Measurements from ENCODE around the gene MGAT5.
"Not testable (repeated sequence)": the region's sequence is repeated elsewhere in the genome, so short reads cannot be mapped to it uniquely, and the experiment has no call there.

The MGAT5 gene

DNA sequence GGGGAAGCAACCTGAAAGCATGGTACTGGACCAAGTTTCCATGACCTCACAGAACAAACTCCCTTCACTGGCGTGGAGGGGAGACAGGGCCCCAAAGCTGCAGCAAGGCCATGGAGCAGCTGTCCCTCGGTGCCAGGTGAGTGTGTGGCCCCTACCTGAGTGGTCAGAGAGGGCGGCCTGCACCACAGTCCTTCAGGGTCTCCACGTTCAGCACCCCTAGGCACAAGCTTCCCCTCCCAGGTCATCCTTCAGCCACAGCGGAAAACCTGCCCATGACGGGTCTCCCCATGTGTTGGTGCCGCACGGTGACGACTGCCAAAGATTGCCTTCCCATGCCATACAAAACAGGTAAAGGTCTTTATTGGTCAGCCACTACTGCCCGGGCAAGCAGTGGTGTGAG, 201.6 kb downstream of the MGAT5 start:
- DNase-seq = no peak

DNA sequence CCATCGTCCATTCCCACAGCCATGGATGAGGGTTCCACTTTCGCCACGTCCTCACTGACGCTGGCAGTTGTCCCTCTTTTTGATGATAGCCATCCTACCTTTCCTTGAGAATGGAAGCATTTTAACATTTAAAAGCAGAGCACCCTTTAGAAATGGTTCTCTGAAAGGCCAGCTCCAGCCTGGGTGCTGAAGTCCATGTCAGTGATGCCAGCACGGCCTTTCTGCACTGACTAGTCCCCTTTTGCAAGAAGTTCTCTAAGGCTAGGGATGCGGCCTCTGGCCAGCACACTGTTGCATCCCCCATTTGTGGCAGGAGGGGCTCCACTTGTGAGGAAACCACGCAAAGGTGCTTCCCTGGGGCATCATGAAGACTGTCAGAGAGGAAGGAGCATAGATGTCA, 203.5 kb downstream of the MGAT5 start:
- DNase-seq = no peak

DNA sequence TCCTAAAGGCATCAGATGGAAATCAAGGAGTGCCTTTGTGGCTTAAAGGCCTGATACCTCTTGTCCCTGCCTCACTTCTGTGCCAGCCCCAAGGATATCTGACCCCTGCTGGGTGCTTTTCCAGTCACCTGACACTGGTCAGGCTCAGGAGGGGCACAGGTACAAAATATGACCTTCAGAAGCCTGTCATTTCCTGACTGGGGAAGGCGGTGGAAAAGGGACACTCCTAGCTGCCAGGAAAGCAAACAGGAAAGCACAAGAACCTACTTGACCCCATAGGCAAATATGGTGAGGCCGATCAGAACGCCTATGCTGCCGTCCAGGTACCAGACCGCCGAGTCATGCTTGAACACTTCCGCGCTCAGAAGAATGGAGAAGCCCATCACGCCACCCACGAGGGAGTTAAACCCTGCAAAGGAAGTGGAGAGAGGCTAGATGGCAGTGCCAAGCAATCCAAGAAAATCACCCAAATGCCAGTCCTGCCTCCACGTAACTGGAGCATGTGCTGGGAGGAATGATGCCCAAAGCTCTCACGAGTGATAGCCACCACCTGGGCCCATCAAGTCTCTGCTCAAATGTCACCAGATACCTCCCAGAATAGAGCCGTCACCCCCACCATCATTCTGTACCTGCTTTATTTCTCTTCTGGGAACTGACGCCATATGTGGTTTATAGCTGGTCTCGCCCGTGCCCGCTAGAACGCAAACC, 204.0 kb downstream of the MGAT5 start:
- DNase-seq = no peak

DNA sequence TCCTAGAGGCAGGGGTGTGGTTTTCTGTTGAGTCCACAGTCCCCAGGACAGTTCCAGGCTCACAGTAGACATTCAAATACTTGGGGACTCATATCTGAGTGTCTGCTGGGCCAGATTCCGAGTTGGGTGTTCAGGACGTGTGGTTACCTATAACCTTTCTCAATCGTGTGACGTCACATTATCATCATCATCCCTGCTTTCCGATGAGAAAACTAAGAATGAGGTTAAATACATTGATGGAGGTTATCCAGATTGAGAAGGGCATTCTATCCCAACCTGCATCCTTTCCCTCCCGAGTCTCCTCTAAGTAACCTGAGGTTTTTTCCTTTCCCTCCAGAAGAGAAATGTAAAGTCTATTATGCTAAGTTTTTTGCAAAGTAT, 204.6 kb downstream of the MGAT5 start:
- DNase-seq = no peak

DNA sequence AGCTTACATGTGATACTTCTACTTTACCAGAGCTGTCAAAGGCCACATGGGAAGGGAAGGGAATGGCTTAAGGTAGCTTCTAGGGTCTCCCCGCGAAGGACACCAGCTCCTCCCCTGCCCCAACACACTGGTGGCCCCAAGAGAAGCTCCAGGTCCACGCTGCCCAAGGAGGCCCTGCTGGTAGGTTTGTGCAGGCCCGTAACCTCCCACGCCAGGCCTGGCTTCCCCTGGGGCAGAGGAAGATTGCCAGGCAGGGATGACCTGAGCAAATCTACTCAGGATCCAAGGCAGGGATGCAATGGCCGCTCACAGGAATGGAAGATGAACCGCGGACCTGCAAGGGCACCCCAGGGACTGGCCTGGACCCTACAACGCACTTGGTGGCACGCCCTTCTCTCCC, 205.1 kb downstream of the MGAT5 start:
- no peak for DNase-seq

DNA sequence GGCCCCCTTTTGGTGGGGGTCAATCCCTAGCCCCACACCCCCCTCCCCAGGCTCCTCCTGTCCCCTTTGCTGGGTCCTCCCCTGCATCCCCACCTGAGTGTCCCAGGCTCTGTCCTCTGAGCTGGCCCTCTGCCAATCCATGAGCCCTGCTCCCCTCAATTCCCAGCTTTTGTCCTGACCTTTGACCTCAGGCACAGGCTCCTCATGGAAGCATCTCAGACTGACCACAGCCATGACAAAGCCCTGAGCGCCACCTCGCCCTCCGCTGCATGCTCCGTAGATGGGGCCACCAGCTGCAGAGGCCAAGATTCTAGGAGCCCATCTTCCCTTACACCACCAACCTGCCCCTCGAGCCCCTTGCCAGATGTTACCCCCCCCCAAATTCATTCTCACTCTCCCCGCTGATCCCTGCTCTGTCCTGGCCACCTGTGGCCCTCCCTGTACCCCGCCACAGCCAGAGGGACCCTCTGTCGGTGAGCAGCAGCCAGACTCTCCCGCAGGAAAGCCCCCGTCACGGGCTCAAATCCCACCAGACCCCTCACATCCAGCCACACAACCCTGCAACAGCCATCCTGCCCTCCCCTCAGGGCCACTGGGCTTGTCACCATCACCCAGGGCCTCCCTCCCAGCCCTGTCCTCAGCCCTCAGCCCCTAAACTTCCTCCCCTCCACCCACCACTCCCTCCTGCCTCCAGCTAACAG, 206.0 kb downstream of the MGAT5 start:
- DNase-seq = no peak

DNA sequence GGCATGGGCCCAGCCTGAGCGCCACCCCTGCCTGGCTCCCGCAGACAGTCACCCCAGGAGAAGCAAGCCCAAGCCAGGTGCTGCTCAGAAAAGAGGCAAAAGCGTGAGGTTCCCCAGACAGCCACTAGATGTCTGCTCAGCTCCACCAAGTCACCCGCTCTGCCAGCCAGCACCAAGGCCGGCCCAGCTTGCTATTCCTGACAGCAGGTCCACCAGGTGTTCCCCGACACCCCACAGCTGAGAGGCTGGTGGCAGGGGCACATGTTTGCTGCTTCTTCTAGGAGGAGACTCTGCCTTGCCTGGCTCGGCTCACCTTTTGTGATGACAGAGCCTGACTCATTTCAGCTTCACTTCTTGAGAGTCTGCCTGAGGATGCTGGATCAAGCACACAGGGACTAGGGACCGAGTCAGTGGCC, 206.7 kb downstream of the MGAT5 start:
- peak; percentile 69 for DNase-seq

DNA sequence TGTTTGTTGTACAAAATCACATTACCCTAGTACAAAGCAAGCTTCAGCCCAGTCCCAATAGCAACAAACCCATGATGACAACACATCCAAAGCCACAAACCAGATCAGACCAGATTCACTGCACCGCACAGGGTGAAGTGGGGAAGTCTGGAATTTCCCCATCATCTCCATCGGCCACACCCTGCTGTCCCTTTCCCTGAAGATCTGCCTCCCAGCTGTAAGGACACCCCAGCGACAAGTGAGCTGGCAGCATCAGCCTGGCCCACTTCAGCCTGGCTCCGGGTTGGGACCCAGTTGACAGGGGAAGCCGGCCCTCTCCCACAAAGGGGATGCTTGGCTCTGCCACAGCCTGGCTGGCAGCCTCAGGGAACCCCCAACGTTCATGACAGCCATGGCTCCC, 207.6 kb downstream of the MGAT5 start:
- no peak for DNase-seq

DNA sequence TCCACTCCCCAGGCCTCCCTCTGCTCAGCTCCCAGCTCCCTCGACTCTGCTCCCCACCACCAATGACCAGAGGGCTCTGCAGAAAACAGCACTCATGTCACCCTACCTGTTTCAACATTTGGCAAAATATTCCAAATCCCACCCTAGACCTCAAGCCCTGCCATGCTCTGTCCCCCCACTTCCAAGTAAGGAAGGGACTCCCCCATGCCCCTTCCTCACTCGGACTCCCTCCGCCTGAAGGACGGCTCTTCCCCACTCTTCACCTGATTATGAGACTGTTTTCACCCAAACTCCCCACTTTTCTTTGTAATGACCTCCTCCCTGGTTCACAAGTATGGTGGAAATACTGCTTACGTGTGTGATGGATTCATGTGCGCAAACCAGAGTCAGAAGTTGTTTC, 208.4 kb downstream of the MGAT5 start:
- DNase-seq = no peak

DNA sequence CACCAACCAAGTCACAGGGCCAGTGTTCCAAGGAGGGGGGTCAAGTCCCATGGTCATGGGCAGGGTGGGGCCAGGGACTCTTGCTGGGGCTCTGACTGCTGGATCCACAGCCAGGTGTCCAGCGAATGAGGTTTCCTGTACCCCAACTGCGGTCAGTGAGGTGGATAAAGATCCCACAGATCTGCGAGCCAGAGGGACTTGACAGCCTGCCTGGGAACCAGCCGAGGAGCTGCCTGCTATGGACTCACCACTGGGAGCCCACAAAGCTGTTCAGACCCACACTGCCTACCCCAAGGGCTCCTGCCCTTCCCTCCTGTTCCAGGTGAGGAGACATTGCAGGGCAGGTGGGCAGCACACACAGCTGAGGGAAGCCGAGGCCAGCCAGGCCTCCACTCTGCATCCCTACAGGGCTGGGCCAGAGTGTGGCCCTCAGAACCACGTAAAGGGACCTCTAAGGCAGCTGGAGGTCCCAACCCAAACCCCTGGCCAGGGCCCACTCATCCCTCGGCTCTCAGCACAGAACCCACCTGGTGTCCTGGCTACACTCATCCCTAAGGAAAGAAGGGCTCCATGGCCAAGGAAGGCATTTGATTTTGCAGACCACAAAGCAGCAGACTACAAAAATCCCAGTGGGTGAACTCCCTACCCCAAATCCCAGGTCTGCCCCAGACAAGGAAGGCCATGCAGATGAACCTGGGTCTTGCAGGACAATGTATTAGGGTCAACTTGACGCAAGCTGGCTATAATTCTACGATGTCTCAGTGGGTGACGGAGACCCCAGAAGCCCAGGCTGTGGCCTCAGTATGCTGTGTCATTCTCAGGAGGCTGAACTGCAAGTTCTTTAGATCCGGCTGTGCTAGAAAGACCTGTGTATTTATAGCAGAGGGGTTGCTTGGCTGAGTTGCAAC, 209.2 kb downstream of the MGAT5 start:
- DNase-seq = no peak

DNA sequence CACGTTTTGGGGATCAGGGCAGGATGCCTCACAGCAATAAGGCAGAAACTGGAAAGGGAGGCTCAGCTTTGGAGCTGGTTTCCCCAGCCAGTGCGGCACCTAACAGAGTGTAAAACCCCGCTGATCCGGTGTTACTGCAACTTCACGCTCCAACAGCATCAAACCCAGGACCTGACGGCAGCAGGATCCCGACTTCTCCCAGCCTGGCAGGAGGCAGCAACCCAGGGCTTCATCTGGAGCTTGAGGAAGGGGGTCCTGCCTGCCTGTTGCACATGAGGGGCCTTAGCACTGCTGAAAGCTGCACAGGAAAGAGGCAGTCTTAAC, 209.8 kb downstream of the MGAT5 start:
- DNase-seq = no peak

DNA sequence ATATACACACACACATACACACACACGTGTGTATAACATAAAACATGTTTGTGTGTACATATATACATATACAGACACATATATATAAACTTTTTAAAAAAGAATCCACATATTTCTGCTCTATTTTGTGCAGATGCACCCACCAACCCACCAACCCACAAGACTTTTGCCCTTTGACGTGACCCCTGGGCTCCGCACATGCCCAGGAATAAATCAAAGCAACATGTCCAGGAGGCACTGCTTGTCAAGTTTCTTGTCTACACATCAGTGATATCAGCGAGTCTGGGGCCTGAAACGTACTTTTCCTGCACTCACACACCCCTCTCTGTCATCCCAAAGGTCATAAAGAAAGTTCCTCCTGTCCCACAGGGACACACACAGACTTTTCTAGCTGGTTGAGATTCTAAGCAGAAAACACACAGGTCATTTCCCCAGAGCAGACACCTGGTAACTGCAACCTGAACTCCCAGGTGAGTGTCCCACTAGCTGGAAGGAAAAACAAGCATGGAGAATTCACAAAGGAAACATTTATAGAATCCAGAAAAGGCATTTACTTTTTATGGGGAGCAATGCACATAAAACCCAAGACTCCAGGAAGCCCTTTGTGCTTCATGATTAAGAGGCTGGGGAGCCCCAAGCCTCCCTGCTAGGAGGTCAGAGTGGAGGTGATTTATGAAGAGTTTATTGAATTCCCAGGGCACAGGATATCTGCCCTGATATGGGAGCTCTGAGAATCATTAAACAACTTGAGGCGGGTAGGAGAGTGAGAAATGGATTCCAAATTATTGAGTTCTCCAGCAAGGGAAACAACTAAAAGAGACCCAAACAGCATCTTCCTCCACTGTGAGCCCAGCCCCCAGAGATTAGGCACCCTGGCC, 211.6 kb downstream of the MGAT5 start:
- DNase-seq = no peak

DNA sequence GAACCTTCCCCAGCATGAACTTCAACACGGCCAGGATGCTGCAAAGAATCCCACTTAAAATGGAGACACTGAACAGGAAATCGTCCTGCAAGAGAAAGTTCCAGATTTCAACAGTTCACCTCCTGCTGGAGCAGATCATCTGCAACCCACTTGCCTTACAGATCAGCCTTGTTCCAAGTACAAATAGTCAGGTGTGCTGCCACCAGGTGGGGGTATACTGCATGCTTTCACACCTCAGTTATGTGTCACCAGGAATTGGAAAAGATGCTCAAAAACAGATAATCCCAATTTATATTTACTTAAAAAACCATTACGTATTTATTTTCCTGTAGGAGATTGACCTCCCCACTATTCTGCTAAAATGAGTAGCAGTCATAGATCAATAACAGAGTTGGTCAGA, 212.3 kb downstream of the MGAT5 start:
- peak; percentile 43 for DNase-seq

DNA sequence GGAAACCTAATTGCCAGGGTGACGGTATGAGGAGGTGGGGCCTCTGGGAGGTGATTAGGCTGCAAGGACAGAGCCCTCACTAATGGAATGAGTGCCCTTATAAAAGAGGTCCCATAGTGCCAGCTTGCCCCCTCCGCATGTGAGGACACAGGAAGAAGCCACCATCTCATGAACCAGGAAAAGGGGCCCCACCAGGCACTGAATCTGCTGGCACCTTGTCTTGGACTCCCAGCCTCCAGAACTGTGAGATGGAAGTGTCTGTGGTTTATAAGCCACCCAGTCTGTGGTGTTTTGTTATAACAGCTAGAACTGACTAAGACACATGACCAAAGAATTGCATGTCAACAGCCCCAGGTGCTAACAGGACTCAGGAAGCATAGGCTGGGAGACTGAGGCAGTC, 214.3 kb downstream of the MGAT5 start:
- no peak for DNase-seq

DNA sequence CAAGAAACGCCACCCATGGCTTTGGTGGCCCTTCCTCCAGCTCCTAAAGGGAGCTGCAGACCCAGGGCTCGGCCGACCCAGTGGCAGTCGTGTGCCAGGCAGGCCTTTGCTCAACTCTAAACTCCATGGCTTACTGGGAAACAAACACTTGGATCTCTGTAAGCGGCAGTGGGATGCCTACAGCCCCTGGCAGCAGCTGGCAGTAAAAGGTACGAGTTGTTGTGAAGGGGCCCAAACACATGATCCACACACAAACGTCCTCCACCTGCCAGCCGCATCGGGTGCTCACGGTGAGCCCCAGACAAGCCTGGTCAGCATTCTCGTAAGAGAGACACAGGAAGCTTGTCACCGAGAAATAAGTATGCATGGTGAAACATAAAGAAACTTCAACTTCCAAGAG, 214.9 kb downstream of the MGAT5 start:
- DNase-seq = no peak

DNA sequence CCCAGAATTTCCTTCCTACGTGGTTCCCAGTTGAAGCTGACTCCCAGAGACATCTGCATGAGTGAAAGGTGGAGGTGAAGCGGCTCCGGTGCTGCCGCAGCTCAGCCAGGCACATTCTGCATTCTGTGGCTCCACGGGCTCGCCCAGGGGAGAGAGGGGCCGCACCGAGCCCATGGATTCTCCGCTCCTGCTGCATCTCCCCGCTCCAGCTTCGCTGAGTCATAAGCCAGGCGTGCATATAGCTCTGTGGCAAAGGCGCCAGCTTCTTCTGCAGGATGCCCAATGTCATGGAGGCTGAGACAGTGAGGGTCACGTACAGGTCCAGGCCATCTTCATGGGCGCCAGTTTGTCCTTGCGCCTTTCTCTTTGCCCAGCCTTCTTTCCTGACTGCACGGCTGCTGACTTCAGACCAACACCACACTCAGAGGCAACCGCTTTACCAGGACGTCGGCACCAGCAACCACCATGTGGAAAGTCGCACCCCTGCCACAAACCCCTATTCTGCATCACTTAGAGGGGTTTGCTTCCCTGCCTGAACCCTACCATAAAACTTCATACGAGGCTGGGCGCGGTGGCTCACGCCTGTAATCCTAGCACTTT, 215.7 kb downstream of the MGAT5 start:
- DNase-seq = no peak

DNA sequence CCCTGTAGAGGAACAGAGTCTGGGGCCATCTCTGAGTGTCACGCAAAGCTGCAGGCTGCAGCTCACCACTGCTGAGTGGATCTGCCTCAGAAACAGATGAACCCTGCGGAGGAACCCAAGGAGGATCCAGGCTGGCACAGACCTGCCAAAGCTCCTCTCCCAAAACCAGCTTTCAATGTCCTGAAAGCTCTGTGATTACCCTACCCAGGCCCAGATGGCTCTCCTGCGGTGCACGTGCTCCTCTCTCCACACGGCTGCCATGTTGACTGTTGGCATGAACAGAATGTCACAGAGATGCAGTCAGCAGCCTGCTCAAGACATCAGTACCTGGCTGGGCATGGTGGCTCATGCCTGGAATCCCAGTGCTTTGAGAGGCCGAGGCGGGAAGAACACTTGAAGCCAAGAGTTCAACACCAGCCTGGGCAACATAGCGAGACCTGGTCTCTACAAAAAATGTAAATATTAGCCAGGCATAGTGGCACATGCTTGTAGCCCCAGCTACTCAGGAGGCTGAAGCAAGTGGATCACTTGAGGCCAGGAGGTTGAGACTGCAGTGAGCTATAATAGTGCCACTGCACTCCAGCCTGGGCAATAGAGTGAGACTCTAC, 216.8 kb downstream of the MGAT5 start:
- DNase-seq = no peak

DNA sequence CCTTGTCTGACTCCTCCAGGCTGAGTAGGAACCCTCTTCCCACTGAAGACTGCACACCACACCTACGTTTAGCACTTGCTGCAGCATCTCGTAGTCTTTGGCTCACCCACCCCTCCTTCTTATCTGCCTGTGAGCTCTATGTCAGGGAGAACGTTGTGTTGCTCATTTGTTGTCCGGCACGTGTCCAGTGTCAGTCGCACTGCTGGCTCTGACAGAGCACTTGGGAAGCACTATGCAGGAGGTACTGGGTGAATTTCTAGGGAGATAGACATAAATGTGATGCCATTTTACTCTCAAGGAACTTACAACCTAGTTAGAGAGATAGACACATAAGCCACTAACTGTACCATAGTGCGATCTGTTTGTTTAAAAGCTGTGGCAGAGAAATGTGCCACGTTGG, 223.1 kb downstream of the MGAT5 start:
- not testable (repeated sequence) for DNase-seq

DNA sequence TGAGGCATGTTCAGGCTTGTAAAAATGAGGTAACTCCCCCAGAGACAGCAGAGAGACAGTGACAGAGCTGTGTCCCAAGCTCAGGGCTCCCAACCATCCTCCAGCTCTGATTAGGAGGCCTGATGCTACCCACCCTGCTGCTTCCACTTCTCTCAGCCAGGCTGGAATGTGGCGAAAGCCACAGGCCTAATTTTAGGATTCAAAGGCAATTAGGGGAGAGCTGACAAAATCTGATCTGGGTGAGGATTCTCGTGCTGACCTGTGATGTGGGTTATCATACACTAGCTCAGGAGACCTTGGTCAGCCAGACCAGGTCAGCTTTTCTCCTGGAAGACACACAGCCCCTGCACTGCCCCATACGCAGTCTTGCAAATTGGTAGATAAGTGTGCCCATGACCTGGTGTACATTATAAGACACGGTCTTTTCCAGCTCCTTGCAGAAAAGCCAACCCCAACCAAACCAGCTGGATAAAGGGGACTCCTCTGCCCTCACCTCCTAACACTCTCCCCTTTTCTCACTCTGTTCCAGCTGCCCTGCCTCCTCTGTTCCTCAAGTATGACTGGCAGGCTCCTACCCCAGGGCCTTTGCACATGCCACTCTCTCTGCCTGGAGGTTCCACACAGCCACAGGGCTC, 225.9 kb downstream of the MGAT5 start:
- DNase-seq = no peak

DNA sequence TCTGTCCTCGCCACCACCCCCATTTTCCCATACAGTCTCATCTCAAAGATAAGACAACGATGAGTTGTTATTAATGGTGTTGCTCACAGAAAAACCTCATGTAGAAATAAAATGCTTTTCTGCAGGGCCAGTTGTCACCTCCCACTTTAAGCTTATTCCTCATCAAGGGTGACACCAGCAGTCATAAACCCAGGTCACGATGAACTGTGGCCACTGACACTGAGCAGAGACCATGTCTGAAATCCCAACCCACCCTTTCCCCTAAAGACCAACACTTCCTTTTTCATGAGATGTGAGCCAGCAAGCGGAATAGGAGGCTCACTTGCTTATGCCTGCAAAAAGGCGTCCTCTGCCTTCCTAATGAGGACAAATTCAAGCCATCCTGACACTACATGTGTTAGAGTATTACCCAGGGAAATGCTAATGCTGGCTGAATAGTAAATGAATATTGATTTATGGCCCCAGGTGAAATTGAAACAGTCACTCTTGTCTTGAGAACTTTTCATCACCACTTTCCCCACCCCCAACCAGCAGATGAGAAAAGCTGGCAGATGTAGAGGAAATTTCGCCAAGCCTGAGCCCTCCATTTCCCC, 228.4 kb downstream of the MGAT5 start:
- DNase-seq = no peak

DNA sequence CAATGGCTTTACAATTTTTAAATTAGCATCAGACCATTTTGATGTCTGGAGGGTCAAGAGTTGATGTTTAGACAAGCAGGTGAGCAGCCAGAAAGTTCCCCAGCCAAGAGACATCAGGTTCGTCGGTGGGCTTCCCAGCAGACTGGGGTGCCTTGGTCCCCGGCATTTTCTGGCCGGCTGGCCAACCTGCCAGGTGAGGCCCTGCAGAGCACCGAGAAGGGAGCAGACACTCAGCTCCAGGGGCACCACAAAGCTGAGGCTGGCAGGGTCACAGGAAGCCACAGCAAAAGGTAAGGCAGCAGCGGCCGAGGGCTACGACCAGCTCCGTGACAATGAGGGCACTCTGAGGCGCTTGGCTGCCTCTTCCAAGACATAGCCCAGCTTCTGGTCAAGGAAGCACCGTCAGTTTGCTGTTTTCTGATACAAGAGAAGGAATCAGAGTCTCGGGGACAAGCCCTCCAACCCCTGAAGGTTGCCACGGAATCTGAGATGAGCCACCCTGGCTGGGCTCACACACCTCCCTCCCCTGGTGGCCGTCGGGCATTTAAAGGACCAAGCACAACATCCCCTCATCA, 229.0 kb downstream of the MGAT5 start:
- no peak for DNase-seq
